Peyer's patch (tissue), 4 donors: Measurements from ENCODE around the gene C1QTNF2.

Source experiments
- POLR2A ChIP-seq, 2 donors: fragments of 450-650 bp; IDR thresholded peaks; one replicate each; pipeline ENCODE4 v1.5.1; 2017; ENCODE audit warnings: antibody characterized with exemption in 2 of 2, mild to moderate bottlenecking in 2 of 2, moderate library complexity in 2 of 2
- TF ChIP-seq, protein P1 (sequence below), 6 experiments: fragments of 450-650 bp in 4 of 6; fragments of 200-600 bp in 2 of 6; sonication (generic) in 1 of 6; IDR thresholded peaks; one replicate each; pipeline ENCODE4 v1.5.1; 2017 to 2019; ENCODE audit warnings: antibody characterized with exemption in 6 of 6, mild to moderate bottlenecking in 3 of 6, moderate library complexity in 1 of 6

DNA sequence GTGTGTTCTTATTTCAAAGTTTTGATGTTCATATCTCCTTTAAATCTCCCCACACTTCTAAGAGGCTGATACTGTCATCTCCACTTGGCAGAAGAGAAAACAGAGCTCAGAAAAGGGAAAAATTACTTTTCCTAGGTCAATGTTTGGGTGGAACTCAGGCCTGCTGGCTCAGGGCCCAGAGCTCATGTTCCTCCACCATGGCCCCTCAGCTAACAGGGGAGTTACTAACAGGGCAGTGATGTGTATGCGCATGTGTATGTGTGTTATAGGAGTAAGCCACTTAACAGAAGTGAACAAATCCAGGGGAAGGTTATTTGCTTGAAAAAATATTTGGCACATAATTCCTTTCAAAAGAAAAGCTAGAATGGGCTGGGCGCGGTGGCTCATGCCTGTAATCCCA lies 2.5 kb downstream of the C1QTNF2 start:
- TF ChIP-seq, protein P1, sequence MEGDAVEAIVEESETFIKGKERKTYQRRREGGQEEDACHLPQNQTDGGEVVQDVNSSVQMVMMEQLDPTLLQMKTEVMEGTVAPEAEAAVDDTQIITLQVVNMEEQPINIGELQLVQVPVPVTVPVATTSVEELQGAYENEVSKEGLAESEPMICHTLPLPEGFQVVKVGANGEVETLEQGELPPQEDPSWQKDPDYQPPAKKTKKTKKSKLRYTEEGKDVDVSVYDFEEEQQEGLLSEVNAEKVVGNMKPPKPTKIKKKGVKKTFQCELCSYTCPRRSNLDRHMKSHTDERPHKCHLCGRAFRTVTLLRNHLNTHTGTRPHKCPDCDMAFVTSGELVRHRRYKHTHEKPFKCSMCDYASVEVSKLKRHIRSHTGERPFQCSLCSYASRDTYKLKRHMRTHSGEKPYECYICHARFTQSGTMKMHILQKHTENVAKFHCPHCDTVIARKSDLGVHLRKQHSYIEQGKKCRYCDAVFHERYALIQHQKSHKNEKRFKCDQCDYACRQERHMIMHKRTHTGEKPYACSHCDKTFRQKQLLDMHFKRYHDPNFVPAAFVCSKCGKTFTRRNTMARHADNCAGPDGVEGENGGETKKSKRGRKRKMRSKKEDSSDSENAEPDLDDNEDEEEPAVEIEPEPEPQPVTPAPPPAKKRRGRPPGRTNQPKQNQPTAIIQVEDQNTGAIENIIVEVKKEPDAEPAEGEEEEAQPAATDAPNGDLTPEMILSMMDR (IDR thresholded peaks at IDR 0.05): no peak
- TF ChIP-seq POLR2A (IDR thresholded peaks at IDR 0.05): no peak
